A549 (cell line): Measurements from ENCODE around the gene CD207. TPM values are rescaled to one million over a fixed set of nuclear protein-coding genes. Genes with fewer than 3 reads are reported as not detected.

Experiments used
- ATAC-seq, 2 experiments: fragments of 200-7000 bp in 1 of 2; fragments of >200 bp in 1 of 2; cut with Nextera tagmentation in 1 of 2; cut with Tn5 transposase in 1 of 2; 3 replicates each; pipeline versions ENCODE4 v1.8.0 to v1.9.1; 2018 to 2020; ENCODE audit warnings: mild to moderate bottlenecking in 1 of 2, moderate library complexity in 1 of 2
- CTCF ChIA-PET: fragments of 300-600 bp; sonication (Branson Sonifier 250); formaldehyde crosslinking; extraction: SDS; loops from one replicate; lab custom pipeline; 2021; ENCODE audit warnings: antibody characterized with exemption, inconsistent platforms; lab: Yijun Ruan, JAX
- POLR2A ChIA-PET: fragments of 350-600 bp; formaldehyde crosslinking; extraction: SDS; loops from one replicate; lab custom pipeline; 2021; ENCODE audit warnings: antibody characterized with exemption, inconsistent platforms; lab: Yijun Ruan, JAX
- DNase-seq, 2 experiments: peaks; one replicate each; pipeline versions ENCODE4 v3.0.0 to v3.0.0-alpha.2; 2011 to 2016; ENCODE audit warnings: low read depth in 1 of 2, low spot score in 1 of 2
- FAIRE-seq: peaks from 2 replicates; lab custom pipeline; 2011; peaks lifted over from hg19 to GRCh38; lab: Jason Lieb, UNC
- H3K27ac ChIP-seq, 2 experiments: fragments of >200 bp; sonication (Bioruptor Twin); formaldehyde crosslinking; 3 replicates each; pipeline ENCODE4 v1.5.1; 2016 to 2017
- H3K4me1 ChIP-seq: fragments of >200 bp; sonication (Bioruptor Twin); formaldehyde crosslinking; 3 replicates; pipeline ENCODE4 v1.6.1; 2016
- H3K4me2 ChIP-seq: fragments of >200 bp; sonication (Bioruptor Twin); formaldehyde crosslinking; 3 replicates; pipeline ENCODE4 v1.6.1; 2016
- H3K4me3 ChIP-seq: fragments of >200 bp; sonication (Bioruptor Twin); formaldehyde crosslinking; 3 replicates; pipeline ENCODE4 v1.5.1; 2016
- H3K9me3 ChIP-seq: fragments of >200 bp; sonication (Bioruptor Twin); formaldehyde crosslinking; 3 replicates; pipeline ENCODE4 v1.6.1; 2016
- CBX8 ChIP-seq: fragments of 200-600 bp; sonication (generic); IDR thresholded peaks from 2 replicates; pipeline ENCODE4 v1.6.1; 2016
- CHD2 ChIP-seq: fragments of 150-350 bp; IDR thresholded peaks from 2 replicates; pipeline ENCODE4 v1.6.1; 2014; ENCODE audit warnings: low read length; ENCODE audit not compliant: partially characterized antibody
- CTCF ChIP-seq: fragments of >200 bp; sonication (Bioruptor Twin); formaldehyde crosslinking; IDR thresholded peaks from 3 replicates; pipeline ENCODE4 v1.5.1; 2016
- E2F6 ChIP-seq: IDR thresholded peaks from 2 replicates; pipeline ENCODE4 v1.6.1; 2012; ENCODE audit warnings: low read depth, borderline replicate concordance
- ELK1 ChIP-seq: fragments of 150-350 bp; IDR thresholded peaks from 2 replicates; pipeline ENCODE4 v1.6.1; 2014; ENCODE audit warnings: low read depth, mild to moderate bottlenecking, low read length
- FOSL2 ChIP-seq, 2 experiments: fragments of 450-650 bp in 1 of 2; fragments of >200 bp in 1 of 2; sonication (Bioruptor Twin) in 1 of 2; formaldehyde crosslinking; IDR thresholded peaks; 2 replicates each; pipeline versions ENCODE4 v1.5.0 to v1.6.1; 2016 to 2020; ENCODE audit warnings: mild to moderate bottlenecking in 1 of 2, moderate library complexity in 1 of 2
- HDAC2 ChIP-seq: fragments of 200-600 bp; sonication (generic); IDR thresholded peaks from 2 replicates; pipeline ENCODE4 v1.6.1; 2016
- KDM5A ChIP-seq: fragments of 200-600 bp; sonication (generic); IDR thresholded peaks from 2 replicates; pipeline ENCODE4 v1.6.1; 2016; ENCODE audit warnings: antibody characterized with exemption, mild to moderate bottlenecking
- MAFK ChIP-seq: fragments of 450-650 bp; IDR thresholded peaks from 2 replicates; pipeline ENCODE4 v1.6.1; 2014; ENCODE audit not compliant: partially characterized antibody
- NFE2L2 ChIP-seq: fragments of 150-350 bp; conservative IDR thresholded peaks from 2 replicates; pipeline ENCODE4 v1.6.1; 2014; ENCODE audit warnings: low read length
- POLR2A ChIP-seq: IDR thresholded peaks from 2 replicates; pipeline ENCODE4 v1.6.1; 2012; ENCODE audit warnings: mild to moderate bottlenecking, low read length
- RAD21 ChIP-seq, 2 experiments: fragments of >200 bp in 1 of 2; sonication (Bioruptor Twin) in 1 of 2; formaldehyde crosslinking in 1 of 2; IDR thresholded peaks in 1 of 2; conservative IDR thresholded peaks in 1 of 2; 2 replicates in 1 of 2; 3 replicates in 1 of 2; pipeline ENCODE4 v1.6.1; 2012 to 2018; ENCODE audit warnings: inconsistent platforms in 1 of 2
- RARB ChIP-seq: fragments of 250-450 bp; sonication (Bioruptor Pico); IDR thresholded peaks from 2 replicates; pipeline ENCODE4 v1.8.0; 2021; ENCODE audit warnings: mild to moderate bottlenecking, moderate library complexity
- SMC3 ChIP-seq: fragments of >200 bp; sonication (Bioruptor Twin); formaldehyde crosslinking; IDR thresholded peaks from 3 replicates; pipeline ENCODE4 v1.6.1; 2018; ENCODE audit warnings: inconsistent platforms
- SREBF2 ChIP-seq: fragments of 450-650 bp; IDR thresholded peaks from 2 replicates; pipeline ENCODE4 v1.6.1; 2014; ENCODE audit warnings: mild to moderate bottlenecking, moderate library complexity
- ZC3H11A ChIP-seq: fragments of 450-650 bp; IDR thresholded peaks from 2 replicates; pipeline ENCODE4 v1.6.1; 2014; ENCODE audit warnings: antibody characterized with exemption, mild to moderate bottlenecking
- ZNF302 ChIP-seq: fragments of 250-450 bp; sonication (Bioruptor Pico); IDR thresholded peaks from 2 replicates; pipeline ENCODE4 v1.9.0; 2021; ENCODE audit warnings: inconsistent platforms, mild to moderate bottlenecking, moderate library complexity
- WGBS: methylation state at CpG from one replicate; pipeline ENCODE4 v1.1.6; 2017; ENCODE audit errors: missing lambda C conversion rate; 5-methylcytosine and 5-hydroxymethylcytosine counted together
- polyA plus RNA-seq, 4 experiments: library from polyadenylated mRNA; depleted of rRNA in 3 of 4; stranded (reverse); fragments of >200 nt; fragmentation: RNase III in 1 of 4; extraction: RNeasy Plus Mini Kit Qiagen cat#74134 plus additional on column Dnase treatment in 1 of 4; gene quantifications; 2 replicates in 3 of 4; 3 replicates in 1 of 4; pipeline ENCODE4 v1.2.3, GENCODE V29; 2011 to 2017
- TF ChIP-seq, protein P1 (sequence below): fragments of 250-450 bp; sonication (Bioruptor Pico); IDR thresholded peaks from 2 replicates; pipeline ENCODE4 v1.5.0; 2020; ENCODE audit warnings: low read depth, mild to moderate bottlenecking, moderate library complexity

Gene CD207
- polyA plus RNA-seq, 2 of the 4 experiments (the other 2 are of a cell fraction) = 0.05 TPM; not detected in 1

DNA sequence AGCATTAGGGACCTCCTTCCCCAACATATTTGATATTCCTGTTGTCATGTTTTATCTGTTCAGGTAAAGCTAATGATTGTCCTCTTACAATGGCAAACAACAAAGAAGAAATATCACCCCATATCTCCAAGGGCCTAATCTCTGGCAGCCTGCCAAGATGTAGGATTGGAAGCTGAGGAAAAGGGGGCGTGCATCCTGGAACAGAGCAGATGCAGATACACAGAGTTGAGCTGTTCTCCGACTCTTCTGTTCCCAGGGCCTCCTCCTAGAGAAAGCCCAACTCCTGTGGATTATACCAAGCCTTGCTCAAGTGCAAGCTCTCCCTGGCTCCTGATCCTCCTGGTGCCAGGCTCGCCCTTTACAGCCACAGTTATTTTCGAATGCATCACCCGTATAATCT is 35.2 kb upstream of the CD207 start:
- no peak for TF ChIP-seq ZNF302 (CRISPR knock-in tag)
- TF ChIP-seq KDM5A = no peak
- TF ChIP-seq POLR2A = no peak
- no peak for TF ChIP-seq E2F6
- no peak for TF ChIP-seq CBX8
- TF ChIP-seq, protein P1, sequence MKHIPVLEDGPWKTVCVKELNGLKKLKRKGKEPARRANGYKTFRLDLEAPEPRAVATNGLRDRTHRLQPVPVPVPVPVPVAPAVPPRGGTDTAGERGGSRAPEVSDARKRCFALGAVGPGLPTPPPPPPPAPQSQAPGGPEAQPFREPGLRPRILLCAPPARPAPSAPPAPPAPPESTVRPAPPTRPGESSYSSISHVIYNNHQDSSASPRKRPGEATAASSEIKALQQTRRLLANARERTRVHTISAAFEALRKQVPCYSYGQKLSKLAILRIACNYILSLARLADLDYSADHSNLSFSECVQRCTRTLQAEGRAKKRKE (CRISPR knock-in tag) = no peak
- TF ChIP-seq SREBF2 = no peak
- TF ChIP-seq HDAC2 = no peak
- no peak for TF ChIP-seq ELK1
- TF ChIP-seq, all 56 proteins: peak for 0
- H3K4me2 ChIP-seq = no peak overlapping the region; the same call in 2 of the 3 replicates
- DNase-seq (no peak), ATAC-seq (no peak; a peak in 1 of 6 replicates), FAIRE-seq (no peak)
- ChIA-PET POLR2A (interaction anchor here (0.5 kb wide), 1 partner anchor 111 kb away, joined by 3 read pairs; no protein-coding TSS in a partner anchor), CTCF (interaction anchor here (0.6 to 13.7 kb wide), 47 partner anchors 8 to 755 kb away, joined by 3 to 486 read pairs (median 8); partner anchors contain the start of genes ANKRD53, ATP6V1B1, FAM136A and FIGLA)
- no peak overlapping the region for H3K4me3 ChIP-seq
- peaks cover 5% of the 10 kb centered on the region; the same call in 2 of the 3 replicates for H3K4me1 ChIP-seq
- H3K27ac ChIP-seq = no peak overlapping the region
- 39% methylated on average over 5 of the region's 5 CpGs for WGBS
- no peaks in the 10 kb centered on the region for H3K9me3 ChIP-seq

- POLR2A ChIA-PET = no interaction called here
- ATAC-seq = no peak
These were observed 33.4 kb upstream of the CD207 start for GRCh38 chr2:70868970-70869369.

GRCh38 chr2:70861777-70862625 is 26.4 kb upstream of the CD207 start:
- H3K4me3 ChIP-seq = no peak overlapping the region
- ATAC-seq (peak; percentile 90 to 97), DNase-seq (peak; percentile 85 to 92), FAIRE-seq (peak; percentile 77)
- WGBS = 25% methylated on average over 21 of the region's 21 CpGs
- H3K4me2 ChIP-seq = peak overlapping the region; percentile 53
- POLR2A ChIA-PET = no interaction called here
- CTCF ChIA-PET = interaction anchor here (0.5 to 8.6 kb wide), 51 partner anchors 11 to 559 kb away, joined by 3 to 174 read pairs (median 4); partner anchors contain the start of genes ANKRD53, CD207, CLEC4F and FIGLA
- H3K9me3 ChIP-seq = no peaks in the 10 kb centered on the region
- peaks cover 3% of the 10 kb centered on the region; the same call in 1 of the 3 replicates for H3K4me1 ChIP-seq
- peak; percentile 98 for TF ChIP-seq CTCF
- TF ChIP-seq RAD21 (conservative IDR thresholded peaks at IDR 0.05 in 1 of 2, IDR thresholded peaks at IDR 0.05 in 1 of 2) = peak; percentile 91 to 95
- TF ChIP-seq CHD2 = peak; percentile 9
- no peak for TF ChIP-seq E2F6
- TF ChIP-seq SMC3 = peak; percentile 75
- TF ChIP-seq, all 56 proteins: peak for 4
- H3K27ac ChIP-seq = no peak overlapping the region

More at GRCh38 chr2:70868970-70869369, 33.4 kb upstream of the CD207 start:
- Histone ChIP-seq H3K4me1 (peaks cover 5% of the 10 kb centered on the region; the same call in 2 of the 3 replicates), H3K27ac (no peak overlapping the region), H3K4me2 (no peak overlapping the region), H3K4me3 (no peak overlapping the region), H3K9me3 (no peaks in the 10 kb centered on the region)
- no peak for FAIRE-seq
- WGBS = 93% methylated on average over 1 of the region's 1 CpG
- TF ChIP-seq KDM5A (no peak), MAFK (peak; percentile 97), FOSL2 (IDR thresholded peaks at IDR 0.05) (no peak), FOSL2 (CRISPR knock-in tag; IDR thresholded peaks at IDR 0.05) (peak; percentile 11; the same call in 1 of the 2 replicates), RARB (CRISPR knock-in tag) (no peak), ZC3H11A (no peak), ELK1 (no peak), NFE2L2 (peak; percentile 72)
- CTCF ChIA-PET = interaction anchor here (0.7 to 13.7 kb wide), 13 partner anchors 6 to 566 kb away, joined by 3 to 486 read pairs (median 29); partner anchors contain the start of genes ANKRD53, ATP6V1B1 and FIGLA
- DNase-seq = no peak
